Raji (cell line): ENCODE measurements around the gene SUGCT.

Experiments used
- POLR2A ChIP-seq: IDR thresholded peaks from 2 replicates; pipeline ENCODE4 v1.6.1; 2011; ENCODE audit warnings: low read depth, low read length, control low read depth; ENCODE audit not compliant: insufficient read depth

Gene SUGCT

DNA sequence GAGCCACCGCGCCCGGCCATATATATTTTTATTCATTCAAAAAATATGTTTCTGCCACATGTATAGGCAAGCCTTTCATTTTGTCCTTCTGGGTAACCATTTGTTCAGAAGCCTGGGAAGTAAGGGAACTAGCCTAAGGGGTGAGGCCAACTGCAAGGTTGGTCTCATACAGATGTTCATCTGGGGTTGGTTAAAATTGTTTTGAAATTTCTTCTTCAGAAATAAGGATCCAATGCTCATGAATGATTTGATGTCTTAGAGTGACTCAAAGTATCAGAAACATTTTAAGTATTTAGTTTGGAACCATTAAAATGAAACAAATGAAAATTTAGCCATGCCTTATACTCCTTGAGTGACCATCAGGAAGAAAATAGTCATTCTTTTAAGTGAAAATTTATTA, 397.2 kb downstream of the SUGCT start:
- no peak for TF ChIP-seq POLR2A

DNA sequence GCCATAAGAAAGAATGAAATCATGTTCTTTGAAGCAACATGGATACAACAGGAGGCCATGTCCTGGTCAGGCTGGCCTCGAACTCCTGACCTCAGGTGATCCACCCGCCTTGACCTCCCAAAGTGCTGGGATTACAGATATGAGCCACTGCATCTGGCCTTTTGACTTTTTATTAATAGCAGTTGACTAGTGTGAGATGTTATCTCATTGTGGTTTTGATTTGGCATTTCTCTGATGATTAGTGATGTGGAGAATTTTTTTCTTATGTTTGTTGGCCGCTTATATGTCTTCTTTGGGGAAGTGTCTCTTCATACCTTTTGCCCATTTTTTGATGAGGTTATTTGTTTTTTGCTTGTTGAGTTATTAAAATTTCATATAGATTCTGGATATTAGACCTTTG, 400.9 kb downstream of the SUGCT start:
- no peak for TF ChIP-seq POLR2A

- no peak for TF ChIP-seq POLR2A
Observed at GRCh38 chr7:40536421-40536820, 401.6 kb downstream of the SUGCT start.

DNA sequence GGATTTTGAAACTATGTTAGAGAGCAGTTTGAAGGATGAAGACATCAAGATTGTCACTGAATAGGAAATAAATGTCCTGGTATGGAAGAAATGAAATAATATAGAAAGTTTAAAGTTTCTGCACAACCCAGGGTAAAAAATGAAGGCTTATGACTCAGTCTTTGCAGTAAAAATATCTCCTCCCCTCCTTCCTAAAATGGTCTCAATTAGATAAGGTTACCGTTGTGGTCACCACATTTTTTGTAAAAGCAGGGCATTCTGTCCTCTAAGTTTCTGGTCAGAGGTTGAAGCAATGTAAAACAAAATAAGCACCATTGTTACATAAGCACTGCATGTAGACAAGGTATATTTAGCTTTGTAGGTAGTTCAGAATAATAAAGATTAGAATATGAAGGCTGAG, 403.5 kb downstream of the SUGCT start:
- no peak for TF ChIP-seq POLR2A

DNA sequence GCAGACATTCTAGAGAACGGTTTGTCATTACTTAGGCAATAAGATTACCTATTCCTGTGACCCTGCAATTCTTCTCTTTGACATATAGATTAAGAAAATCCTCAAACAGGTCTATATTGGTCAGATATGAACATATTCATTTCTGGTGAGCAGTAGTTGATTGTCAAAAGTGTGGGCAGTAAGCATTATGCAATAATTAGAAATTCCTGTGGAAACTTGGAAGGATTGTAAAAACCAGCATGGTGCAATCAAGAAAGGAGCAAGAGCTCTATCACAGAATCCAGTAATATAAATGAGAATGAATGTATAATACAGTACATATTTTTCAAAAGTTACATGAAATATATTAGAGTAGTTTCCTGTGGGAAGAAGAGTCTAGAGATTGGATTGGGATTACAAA, 406.5 kb downstream of the SUGCT start:
- TF ChIP-seq POLR2A: no peak

DNA sequence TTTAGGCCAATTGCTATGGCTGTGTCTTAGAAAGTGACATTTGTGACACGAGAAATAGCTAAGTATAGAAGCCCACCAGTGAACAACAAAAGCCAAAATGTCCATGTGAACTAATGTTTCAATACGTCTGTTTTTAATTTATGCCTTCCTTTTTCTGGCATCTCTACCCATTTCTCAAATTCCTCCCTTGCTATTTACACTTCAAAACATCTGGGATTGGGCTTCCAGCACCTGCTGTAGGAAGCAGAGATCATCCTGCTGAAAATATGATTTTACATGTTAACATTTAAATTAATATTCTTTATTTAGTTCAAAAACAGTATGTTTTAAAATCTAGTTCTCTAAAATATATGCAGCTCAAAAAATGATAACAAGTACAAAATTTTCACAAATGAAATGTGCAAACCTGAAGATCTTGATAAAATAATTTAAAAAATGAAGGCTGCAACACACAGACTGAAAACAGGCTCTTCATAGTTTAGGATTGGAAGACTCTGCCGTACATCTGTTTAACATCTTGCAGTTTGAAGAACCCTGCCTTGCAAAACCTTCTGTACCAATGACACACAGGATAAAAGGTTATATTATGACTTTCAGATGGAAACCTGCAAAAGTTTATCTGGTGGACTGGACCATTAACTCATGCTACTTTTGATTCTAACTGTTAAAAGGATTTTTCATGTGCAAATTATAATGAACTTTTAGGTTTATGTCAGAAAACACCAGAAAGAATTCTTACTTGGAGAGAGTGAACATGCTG, 408.4 kb downstream of the SUGCT start:
- no peak for TF ChIP-seq POLR2A

GRCh38 chr7:40544221-40544723, 409.5 kb downstream of the SUGCT start:
- no peak for TF ChIP-seq POLR2A

DNA sequence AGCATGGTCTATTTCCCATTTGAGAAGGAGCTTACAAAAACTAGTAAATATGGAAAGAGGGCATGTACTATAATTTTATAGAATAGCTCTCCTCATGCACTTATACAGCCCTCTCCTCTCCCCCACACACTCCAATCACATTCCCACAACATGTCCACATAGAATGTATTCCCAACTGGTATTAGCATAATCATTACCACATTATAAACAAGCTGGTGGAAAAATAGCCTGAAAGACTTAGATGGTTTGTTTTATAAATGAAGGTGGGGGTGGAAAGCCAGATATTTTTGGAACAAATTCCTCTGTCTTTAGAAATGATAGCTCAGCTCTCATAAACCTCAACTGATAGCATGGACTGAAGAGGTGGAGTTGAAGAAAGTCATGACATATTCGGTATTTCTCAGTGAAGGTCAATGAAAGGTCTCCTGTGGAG, 410.1 kb downstream of the SUGCT start:
- TF ChIP-seq POLR2A: no peak

- no peak for TF ChIP-seq POLR2A
Observed at GRCh38 chr7:40545739-40546138, 410.9 kb downstream of the SUGCT start.

GRCh38 chr7:40546616-40547501, 412.1 kb downstream of the SUGCT start:
- TF ChIP-seq POLR2A: no peak

DNA sequence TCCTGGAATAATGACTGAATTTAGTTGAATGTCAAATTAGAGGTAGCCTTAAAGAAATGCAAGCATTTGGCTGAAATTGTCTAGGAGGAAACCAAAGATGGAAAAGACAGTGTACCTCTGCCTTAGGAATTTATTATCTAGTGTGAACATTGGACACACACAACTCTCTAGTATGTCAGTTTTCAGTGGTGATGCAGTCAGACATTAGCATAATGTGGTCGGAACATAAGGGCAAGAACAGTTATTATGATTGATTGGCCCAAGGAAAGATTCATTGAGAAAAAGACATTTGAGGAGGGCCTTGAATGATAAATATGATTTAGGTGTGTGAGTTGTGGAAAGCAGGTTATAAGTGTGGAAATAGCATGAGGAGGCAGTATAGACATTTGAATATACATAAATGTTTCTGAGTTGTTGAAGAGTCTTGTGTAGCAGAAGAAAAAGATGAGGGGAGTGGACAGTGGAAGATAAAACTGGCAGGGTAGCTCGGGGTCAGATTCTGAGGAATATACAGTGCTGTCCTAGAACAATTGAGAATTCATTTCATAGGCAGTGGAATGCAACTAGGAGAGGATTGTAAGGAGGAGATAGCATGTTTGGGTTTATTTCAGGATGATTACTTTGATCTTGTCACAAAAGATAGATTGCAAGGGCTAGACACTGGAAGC, 414.7 kb downstream of the SUGCT start:
- TF ChIP-seq POLR2A: no peak

DNA sequence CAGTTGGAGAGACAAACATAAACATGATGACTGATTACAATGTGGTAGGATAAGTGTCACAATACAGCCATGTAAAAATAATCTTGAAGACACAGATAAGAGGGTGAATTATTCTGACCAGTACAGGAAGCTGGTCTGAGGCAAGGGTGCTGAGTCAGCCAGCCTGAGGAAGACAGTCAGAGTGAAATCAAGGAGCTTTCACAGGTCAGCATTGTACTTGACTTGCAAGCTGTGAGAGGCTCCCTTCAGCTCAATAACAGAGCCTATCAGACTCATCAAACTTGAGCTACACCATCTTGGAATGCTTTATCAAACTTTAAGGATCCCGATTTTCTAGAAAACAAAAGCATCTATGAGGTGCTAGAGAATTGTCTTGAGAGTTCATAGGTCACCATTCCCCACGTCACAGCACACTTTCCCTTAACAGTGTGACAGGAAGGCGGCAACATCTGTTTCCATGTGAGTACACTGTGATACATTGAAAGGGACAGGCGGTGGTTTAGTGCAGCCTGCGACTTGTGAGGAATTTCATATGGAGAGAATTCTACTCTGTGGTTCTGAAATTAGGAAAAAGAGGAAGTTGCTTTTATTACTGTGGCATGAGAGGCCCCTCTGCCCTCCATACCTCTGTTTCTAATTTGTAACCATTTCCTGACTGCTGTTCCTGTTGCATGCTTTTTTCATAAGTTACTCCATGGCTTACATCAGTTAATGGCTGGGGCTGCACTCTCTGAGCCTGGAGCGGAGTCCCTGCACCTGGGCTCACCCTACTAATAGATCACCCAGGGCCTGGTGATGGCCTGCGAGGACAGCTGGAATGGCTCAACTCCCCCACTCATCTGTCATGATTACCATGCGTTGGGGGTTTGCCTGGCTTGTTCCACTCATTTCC, 417.1 kb downstream of the SUGCT start:
- no peak for TF ChIP-seq POLR2A

DNA sequence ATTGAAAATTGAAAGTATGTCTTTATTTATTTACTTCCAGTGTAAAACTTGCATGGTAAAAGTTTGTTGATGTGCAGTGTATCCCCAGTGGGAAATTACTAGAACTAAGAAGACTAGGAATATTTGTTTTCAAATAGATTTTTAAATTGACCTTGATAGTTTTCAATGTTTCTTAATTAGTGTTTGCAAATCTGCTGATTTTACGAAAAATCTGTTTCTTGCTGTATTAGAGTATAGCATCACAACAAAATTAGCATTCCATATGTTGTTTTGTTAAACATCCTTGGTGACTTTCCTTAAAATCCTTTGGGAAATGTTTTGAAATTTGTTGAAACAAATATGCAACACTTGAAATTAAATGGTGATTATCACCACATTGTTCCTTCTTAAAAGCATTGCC, 425.9 kb downstream of the SUGCT start:
- no peak for TF ChIP-seq POLR2A

DNA sequence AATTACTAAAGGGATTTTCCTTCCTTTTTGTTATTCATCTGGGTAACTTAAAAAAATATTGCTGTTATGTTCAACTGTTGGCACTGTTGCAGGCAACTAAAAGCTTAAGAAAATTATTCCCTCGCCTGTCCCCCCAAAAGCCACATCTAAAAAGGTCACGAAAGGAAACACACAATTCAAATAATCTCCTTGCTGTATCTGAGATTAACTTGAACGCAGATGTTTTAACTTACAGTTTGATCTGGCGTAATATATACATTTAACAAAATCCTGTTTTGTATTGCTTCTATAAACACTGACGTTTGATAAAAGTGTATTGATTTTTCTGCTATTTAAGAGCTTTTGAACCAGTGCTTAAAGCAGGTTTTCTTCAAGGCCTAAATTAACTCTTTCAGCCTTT, 432.1 kb downstream of the SUGCT start:
- TF ChIP-seq POLR2A: no peak
